Calu3 (cell line): ENCODE data around the gene COMTD1. TPM values are rescaled to one million over a fixed set of nuclear protein-coding genes. Genes with fewer than 3 reads are reported as not detected.
A peak's percentile ranks its signal among the peaks of the same experiment; 100 is the strongest.
"Not testable (repeated sequence)": the region's sequence is repeated elsewhere in the genome, so short reads cannot be mapped to it uniquely, and the experiment has no call there.

Experiments
- BruUV-seq: library from RNA; stranded (reverse); fragments of 400-500 nt; replicated peaks from 2 replicates; lab custom pipeline; 2021; lab: Mats Ljungman, UMichigan
- CTCF ChIA-PET: fragments of 300-600 bp; sonication (Branson Sonifier 250); formaldehyde crosslinking; loops from one replicate; lab custom pipeline; 2022; ENCODE audit warnings: antibody characterized with exemption; lab: Charles Lee
- DNase-seq: peaks from one replicate; pipeline ENCODE4 v3.0.0; 2022
- H3K27ac Mint-ChIP-seq: one replicate; pipeline ENCODE4 v1.8.0; 2022; ENCODE audit warnings: mixed read lengths; ENCODE audit not compliant: unreplicated experiment
- H3K27me3 Mint-ChIP-seq: one replicate; pipeline ENCODE4 v1.8.0; 2022; ENCODE audit warnings: mixed read lengths; ENCODE audit not compliant: unreplicated experiment
- H3K36me3 Mint-ChIP-seq: one replicate; pipeline ENCODE4 v1.8.0; 2022; ENCODE audit warnings: mild to moderate bottlenecking, moderate library complexity, mixed read lengths; ENCODE audit not compliant: insufficient read depth, unreplicated experiment
- H3K4me1 Mint-ChIP-seq: one replicate; pipeline ENCODE4 v1.8.0; 2022; ENCODE audit warnings: mild to moderate bottlenecking, low read depth, mixed read lengths; ENCODE audit not compliant: unreplicated experiment
- H3K4me3 Mint-ChIP-seq: one replicate; pipeline ENCODE4 v1.8.0; 2022; ENCODE audit warnings: mild to moderate bottlenecking, low read depth, moderate library complexity, mixed read lengths; ENCODE audit not compliant: unreplicated experiment
- H3K9me3 Mint-ChIP-seq: one replicate; pipeline ENCODE4 v1.8.0; 2022; ENCODE audit warnings: low read depth, mixed read lengths; ENCODE audit not compliant: unreplicated experiment
- CTCF ChIP-seq: fragments of 200-600 bp; IDR thresholded peaks from one replicate; pipeline ENCODE4 v1.8.0; 2022; ENCODE audit warnings: antibody characterized with exemption; ENCODE audit not compliant: unreplicated experiment
- intact Hi-C: fragments of 100-400 bp; cut with micrococcal nuclease; formaldehyde crosslinking; loops from one replicate; pipeline ENCODE4 v1.10.0; 2022; ENCODE audit not compliant: unreplicated experiment
- total RNA-seq: library from RNA; stranded (reverse); gene quantifications from 2 replicates; pipeline ENCODE4 v1.2.3, GENCODE V29; 2022

COMTD1 gene
- total RNA-seq, 1 experiment from 2014 or later: 52.4 TPM

GRCh38 chr10:75205908-75206307 is 29.8 kb downstream of the COMTD1 start:
- CTCF ChIA-PET: interaction anchor here (0.6 to 1.0 kb wide), 2 partner anchors 8 to 380 kb away, joined by 3 to 7 read pairs; no protein-coding TSS in a partner anchor
- Mint-ChIP-seq H3K4me3 (no peak overlapping the region), H3K27me3 (no peaks in the 10 kb centered on the region), H3K9me3 (no peaks in the 10 kb centered on the region), H3K36me3 (peaks cover 17% of the 10 kb centered on the region), H3K4me1 (peaks cover 17% of the 10 kb centered on the region), H3K27ac (no peak overlapping the region)
- BruUV-seq: no TSS peak
- no peak for DNase-seq
- TF ChIP-seq CTCF: no peak
- intact Hi-C loops: no loop called here

DNA sequence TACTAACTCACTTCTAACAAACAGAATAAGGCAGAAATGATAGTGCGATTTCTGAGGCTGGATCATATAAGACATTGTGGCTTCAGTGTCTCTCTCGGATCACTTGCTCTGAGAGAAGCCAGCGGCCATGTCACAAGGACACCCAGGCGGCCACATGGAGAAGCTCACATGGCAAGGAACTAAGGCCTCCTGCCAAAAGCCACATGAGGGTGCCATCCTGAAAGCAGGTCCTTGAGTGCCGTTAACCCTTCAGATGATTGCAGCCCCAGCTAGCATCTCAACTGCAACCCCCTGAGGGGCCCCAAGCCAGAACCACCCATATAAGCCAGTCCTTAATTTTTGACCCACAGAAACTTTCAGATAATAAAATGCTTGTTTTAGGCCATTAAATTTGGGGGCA is 32.0 kb downstream of the COMTD1 start:
- Mint-ChIP-seq H3K27ac (no peak overlapping the region), H3K4me1 (peaks cover 17% of the 10 kb centered on the region), H3K36me3 (peaks cover 4% of the 10 kb centered on the region), H3K27me3 (no peaks in the 10 kb centered on the region), H3K9me3 (no peaks in the 10 kb centered on the region), H3K4me3 (no peak overlapping the region)
- DNase-seq: no peak
- no TSS peak for BruUV-seq
- CTCF ChIA-PET: no interaction called here
- intact Hi-C loops: no loop called here
- no peak for TF ChIP-seq CTCF

DNA sequence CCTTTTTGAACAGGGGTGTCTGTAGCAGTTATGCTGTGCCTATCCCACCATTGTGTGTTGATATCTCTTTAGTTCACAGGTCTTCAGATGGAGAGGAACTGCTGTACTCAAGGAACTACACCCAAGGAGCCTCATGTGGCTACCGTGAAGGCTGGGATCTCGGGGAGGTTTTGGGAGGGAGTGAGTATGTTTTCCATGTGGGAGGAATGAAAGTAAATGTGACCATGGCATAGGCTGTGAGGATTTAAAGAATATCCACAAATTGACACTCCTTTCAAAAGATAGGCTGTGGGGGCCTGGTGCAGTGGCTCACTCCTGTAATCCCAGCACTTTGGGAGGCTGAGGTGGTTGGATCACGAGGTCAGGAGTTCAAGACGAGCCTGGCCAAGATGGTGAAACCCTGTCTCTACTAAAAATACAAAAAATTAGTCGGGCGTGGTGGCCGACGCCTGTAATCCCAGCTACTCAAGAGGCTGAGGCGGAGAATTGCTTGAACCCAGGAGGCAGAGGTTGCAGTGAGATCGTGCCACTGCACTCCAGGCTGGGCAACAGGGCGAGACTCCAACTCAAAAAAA is 32.6 kb downstream of the COMTD1 start:
- H3K36me3 Mint-ChIP-seq, intact Hi-C loops, DNase-seq, H3K9me3 Mint-ChIP-seq, H3K4me3 Mint-ChIP-seq, CTCF ChIA-PET, BruUV-seq, H3K27ac Mint-ChIP-seq, H3K27me3 Mint-ChIP-seq: not testable (repeated sequence)
- H3K4me1 Mint-ChIP-seq: peaks cover 17% of the 10 kb centered on the region

DNA sequence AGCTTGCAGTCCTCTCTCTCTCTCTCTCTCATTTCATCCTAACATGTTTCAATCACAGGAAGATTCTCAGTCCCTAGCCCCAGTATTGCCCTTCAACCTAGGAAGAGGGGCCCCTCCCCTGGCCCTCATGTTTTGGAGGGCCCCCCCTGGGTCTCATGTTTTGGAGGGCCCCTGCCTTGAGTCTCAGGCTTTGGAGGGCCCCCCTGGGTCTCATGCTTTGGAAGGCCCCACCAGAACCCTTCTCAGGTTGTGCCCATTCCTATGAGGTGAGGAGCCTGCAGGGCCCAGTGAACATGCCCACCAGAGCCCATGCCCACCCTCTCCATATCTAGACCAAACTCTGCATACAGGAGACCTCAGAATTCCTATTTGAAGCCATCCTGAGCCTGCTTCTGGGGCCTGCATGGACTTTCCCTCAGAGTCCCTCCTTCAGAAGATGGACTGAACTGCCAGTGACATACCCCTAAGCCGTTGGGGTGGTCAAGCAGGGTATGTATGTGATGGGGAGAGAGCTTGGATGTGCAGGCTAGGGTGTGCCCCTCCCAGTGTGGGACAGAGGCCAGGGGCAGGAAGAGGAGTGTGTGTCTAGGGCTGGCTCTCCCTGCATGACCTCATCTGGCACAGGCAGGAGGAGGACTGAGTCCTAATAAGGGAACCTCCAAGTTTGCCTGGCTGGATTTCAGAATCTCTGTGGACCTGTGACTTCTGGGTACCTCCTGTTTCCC is 33.3 kb downstream of the COMTD1 start:
- Mint-ChIP-seq H3K27ac (no peak overlapping the region), H3K9me3 (no peaks in the 10 kb centered on the region), H3K36me3 (no peaks in the 10 kb centered on the region), H3K4me1 (peaks cover 17% of the 10 kb centered on the region), H3K4me3 (no peak overlapping the region), H3K27me3 (no peaks in the 10 kb centered on the region)
- CTCF ChIA-PET: interaction anchor here (1.4 to 2.7 kb wide), 2 partner anchors 8 to 32 kb away, joined by 4 to 5 read pairs; partner anchors contain the start of gene VDAC2
- peak; percentile 15 for DNase-seq
- no peak for TF ChIP-seq CTCF
- BruUV-seq: no TSS peak
- intact Hi-C loops: no loop called here
